HepG2 (cell line): ENCODE results near the gene PPP2R5B. TPM values are rescaled to one million over a fixed set of nuclear protein-coding genes. Genes with fewer than 3 reads are reported as not detected.
A peak's percentile ranks its signal among the peaks of the same experiment; 100 is the strongest.

Source experiments
- ATF7 ChIP-seq, 2 experiments: fragments of 450-650 bp in 1 of 2; sonication (generic) in 1 of 2; formaldehyde crosslinking in 1 of 2; IDR thresholded peaks; 2 replicates each; pipeline versions ENCODE4 v1.4.0 to v1.6.1; 2016 to 2020; ENCODE audit warnings: antibody characterized with exemption in 1 of 2, mild to moderate bottlenecking in 1 of 2, missing genetic modification reagents in 1 of 2
- CBX2 ChIP-seq, 2 experiments: fragments of 200-600 bp in 1 of 2; sonication (generic); formaldehyde crosslinking in 1 of 2; IDR thresholded peaks; 2 replicates each; pipeline versions ENCODE4 v1.7.0 to v1.8.1; 2018 to 2022; ENCODE audit warnings: low read depth in 2 of 2, low read length in 1 of 2, mild to moderate bottlenecking in 1 of 2, missing genetic modification reagents in 1 of 2
- CC2D1A ChIP-seq: sonication (generic); formaldehyde crosslinking; IDR thresholded peaks from 2 replicates; pipeline ENCODE4 v1.8.1; 2023; ENCODE audit warnings: mild to moderate bottlenecking, missing genetic modification reagents
- CENPT ChIP-seq: sonication (generic); formaldehyde crosslinking; IDR thresholded peaks from 2 replicates; pipeline ENCODE4 v1.8.0; 2022; ENCODE audit warnings: low read depth, mild to moderate bottlenecking, moderate library complexity, missing genetic modification reagents
- FOSL1 ChIP-seq: sonication (generic); formaldehyde crosslinking; IDR thresholded peaks from 2 replicates; pipeline ENCODE4 v1.9.0; 2021; ENCODE audit warnings: missing genetic modification reagents, borderline replicate concordance
- HCFC1 ChIP-seq: fragments of 150-350 bp; IDR thresholded peaks from 2 replicates; pipeline ENCODE4 v1.6.1; 2014; ENCODE audit warnings: low read depth, low read length
- HDAC2 ChIP-seq: sonication (generic); formaldehyde crosslinking; IDR thresholded peaks from 2 replicates; pipeline ENCODE4 v1.4.0; 2020; ENCODE audit warnings: missing genetic modification reagents
- HDAC6 ChIP-seq: fragments of 200-600 bp; sonication (generic); IDR thresholded peaks from 2 replicates; pipeline ENCODE4 v1.7.0; 2017; ENCODE audit warnings: mild to moderate bottlenecking, antibody characterized with exemption, low read length, low read depth
- IKZF1 ChIP-seq: fragments of 450-650 bp; IDR thresholded peaks from 2 replicates; pipeline ENCODE4 v1.7.1; 2016
- KDM6A ChIP-seq: IDR thresholded peaks from 2 replicates; pipeline ENCODE4 v1.6.1; 2016; ENCODE audit warnings: low read depth
- KLF13 ChIP-seq: sonication (generic); formaldehyde crosslinking; IDR thresholded peaks from 2 replicates; pipeline ENCODE4 v1.4.0; 2020; ENCODE audit warnings: mild to moderate bottlenecking, missing genetic modification reagents
- KLF6 ChIP-seq: IDR thresholded peaks from 2 replicates; pipeline ENCODE4 v1.8.0; 2016; ENCODE audit warnings: missing biosample characterization, missing genetic modification reagents
- PAF1 ChIP-seq: IDR thresholded peaks from 2 replicates; pipeline ENCODE4 v1.6.1; 2016; ENCODE audit warnings: missing genetic modification reagents, missing compliant biosample characterization
- POLR2A ChIP-seq, 2 experiments: IDR thresholded peaks; 2 replicates each; pipeline ENCODE4 v1.6.1; 2011; ENCODE audit warnings: low read depth in 2 of 2, low read length in 2 of 2, mild to moderate bottlenecking in 1 of 2, moderate library complexity in 1 of 2; ENCODE audit not compliant: insufficient read depth in 1 of 2
- RORA ChIP-seq: sonication (generic); formaldehyde crosslinking; IDR thresholded peaks from 2 replicates; pipeline ENCODE4 v1.5.0; 2020; ENCODE audit warnings: mild to moderate bottlenecking, missing genetic modification reagents, moderate library complexity
- SRSF1 ChIP-seq: fragments of 200-400 bp; formaldehyde crosslinking; optimal IDR thresholded peaks from 2 replicates; pipeline ENCODE3; 2017; ENCODE audit warnings: mild to moderate bottlenecking, low read depth, low read length, moderate library complexity
- TBX2 ChIP-seq: sonication (generic); formaldehyde crosslinking; IDR thresholded peaks from 2 replicates; pipeline ENCODE4 v1.5.0; 2020; ENCODE audit warnings: missing genetic modification reagents, mild to moderate bottlenecking, borderline replicate concordance
- ZFP36L2 ChIP-seq: sonication (generic); formaldehyde crosslinking; IDR thresholded peaks from 2 replicates; pipeline ENCODE4 v1.4.0; 2020; ENCODE audit warnings: missing genetic modification reagents
- ZFP90 ChIP-seq: sonication (generic); formaldehyde crosslinking; IDR thresholded peaks from 2 replicates; pipeline ENCODE4 v1.8.0; 2022; ENCODE audit warnings: missing genetic modification reagents, mild to moderate bottlenecking, inconsistent platforms, borderline replicate concordance
- ZKSCAN1 ChIP-seq: fragments of 150-350 bp; IDR thresholded peaks from 2 replicates; pipeline ENCODE4 v1.6.1; 2014; ENCODE audit warnings: low read length
- ZNF253 ChIP-seq: sonication (generic); formaldehyde crosslinking; IDR thresholded peaks from 2 replicates; pipeline ENCODE4 v1.8.0; 2022; ENCODE audit warnings: mild to moderate bottlenecking, missing genetic modification reagents, borderline replicate concordance
- ZNF282 ChIP-seq: fragments of 450-650 bp; IDR thresholded peaks from 2 replicates; pipeline ENCODE4 v1.6.1; 2018; ENCODE audit not compliant: partially characterized antibody
- ZNF7 ChIP-seq: IDR thresholded peaks from 2 replicates; pipeline ENCODE4 v1.6.1; 2016; ENCODE audit warnings: missing biosample characterization, missing genetic modification reagents
- polyA plus RNA-seq, 8 experiments: library from polyadenylated mRNA; depleted of rRNA in 3 of 8; stranded (reverse) in 7 of 8; unstranded in 1 of 8; fragments of >200 nt; fragmentation: Illumina TruSeq in 4 of 8; extraction: Trizol in 4 of 8; gene quantifications; 2 replicates each; pipeline versions ENCODE4 v1.2.1 to v1.2.3, GENCODE V29; 2011 to 2016; ENCODE audit warnings: low read depth in 4 of 8, missing spikeins in 1 of 8, mixed read lengths in 1 of 8; ENCODE audit not compliant: insufficient read depth in 1 of 8
- total RNA-seq, 5 experiments: library from RNA; depleted of rRNA; stranded (reverse); fragments of >200 nt; fragmentation: Illumina TruSeq; extraction: Trizol; gene quantifications; 2 replicates each; pipeline ENCODE4 v1.2.3, GENCODE V29; 2016; ENCODE audit warnings: low read depth in 1 of 5
- TF ChIP-seq, protein P1 (sequence below): sonication (generic); formaldehyde crosslinking; IDR thresholded peaks from 2 replicates; pipeline ENCODE4 v1.8.0; 2022; ENCODE audit warnings: mild to moderate bottlenecking, missing genetic modification reagents
- TF ChIP-seq, protein P2 (sequence below): sonication (generic); formaldehyde crosslinking; IDR thresholded peaks from 2 replicates; pipeline ENCODE4 v1.4.0; 2020; ENCODE audit warnings: missing genetic modification reagents
- TF ChIP-seq, protein P3 (sequence below): sonication (generic); formaldehyde crosslinking; IDR thresholded peaks from 2 replicates; pipeline ENCODE4 v1.4.0; 2020; ENCODE audit warnings: missing genetic modification reagents, mild to moderate bottlenecking, borderline replicate concordance
- TF ChIP-seq, protein P4 (sequence below): sonication (generic); formaldehyde crosslinking; IDR thresholded peaks from 2 replicates; pipeline ENCODE4 v1.4.0; 2020; ENCODE audit warnings: missing genetic modification reagents

Gene PPP2R5B
- total and polyA plus RNA-seq, 2 of the 13 experiments (the other 11 are each of a cell fraction or from before 2014, with no cell fraction given): 2.3 to 8.3 TPM

DNA sequence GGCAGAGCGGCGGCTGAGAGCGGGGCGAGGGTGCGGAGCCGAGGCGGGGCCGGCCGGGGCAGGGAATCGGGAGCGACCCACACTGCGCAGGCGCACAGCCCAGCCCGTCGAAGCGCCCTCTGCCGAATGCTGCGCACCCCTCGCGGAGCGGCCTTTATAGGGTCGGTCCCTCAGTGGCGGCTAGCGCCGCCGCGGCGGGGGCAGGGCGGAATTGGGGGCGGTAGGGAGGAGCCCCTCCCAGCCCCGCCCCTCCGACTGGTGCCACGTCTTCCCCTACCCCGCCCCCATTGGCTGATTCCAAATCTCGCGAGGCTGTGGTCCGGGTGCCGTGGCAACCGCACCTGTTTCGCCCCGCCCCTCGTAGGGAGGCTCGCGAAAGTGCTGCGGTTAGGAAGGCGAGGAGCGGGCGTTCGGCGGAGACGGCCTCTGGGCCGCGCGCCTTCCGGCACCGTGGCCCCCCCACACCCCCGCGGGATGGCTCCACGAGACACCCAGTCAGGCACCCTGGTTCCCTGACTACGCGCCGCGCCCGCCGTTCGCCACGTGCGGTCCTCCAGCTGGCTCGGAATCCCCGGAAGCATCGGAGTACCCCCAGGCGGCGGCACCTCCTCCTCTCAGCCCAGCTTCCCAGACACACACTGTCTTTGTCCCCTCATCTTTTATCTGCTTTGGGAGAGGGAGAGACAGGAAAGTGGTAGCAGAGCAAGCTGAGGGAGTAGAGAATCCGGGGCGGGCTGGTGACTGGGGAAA lies 45.8 kb upstream of the PPP2R5B start, which contains the start of gene EHD1 (continued):
- peak; percentile 94; the same call in 1 of the 2 replicates for TF ChIP-seq KLF6 (CRISPR knock-in tag)
- TF ChIP-seq HCFC1: no peak; the same call in 1 of the 2 replicates
- TF ChIP-seq, protein P1, sequence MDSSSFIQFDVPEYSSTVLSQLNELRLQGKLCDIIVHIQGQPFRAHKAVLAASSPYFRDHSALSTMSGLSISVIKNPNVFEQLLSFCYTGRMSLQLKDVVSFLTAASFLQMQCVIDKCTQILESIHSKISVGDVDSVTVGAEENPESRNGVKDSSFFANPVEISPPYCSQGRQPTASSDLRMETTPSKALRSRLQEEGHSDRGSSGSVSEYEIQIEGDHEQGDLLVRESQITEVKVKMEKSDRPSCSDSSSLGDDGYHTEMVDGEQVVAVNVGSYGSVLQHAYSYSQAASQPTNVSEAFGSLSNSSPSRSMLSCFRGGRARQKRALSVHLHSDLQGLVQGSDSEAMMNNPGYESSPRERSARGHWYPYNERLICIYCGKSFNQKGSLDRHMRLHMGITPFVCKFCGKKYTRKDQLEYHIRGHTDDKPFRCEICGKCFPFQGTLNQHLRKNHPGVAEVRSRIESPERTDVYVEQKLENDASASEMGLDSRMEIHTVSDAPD (CRISPR knock-in tag): peak; percentile 82
- TF ChIP-seq CENPT (CRISPR knock-in tag): no peak
- TF ChIP-seq, protein P2, sequence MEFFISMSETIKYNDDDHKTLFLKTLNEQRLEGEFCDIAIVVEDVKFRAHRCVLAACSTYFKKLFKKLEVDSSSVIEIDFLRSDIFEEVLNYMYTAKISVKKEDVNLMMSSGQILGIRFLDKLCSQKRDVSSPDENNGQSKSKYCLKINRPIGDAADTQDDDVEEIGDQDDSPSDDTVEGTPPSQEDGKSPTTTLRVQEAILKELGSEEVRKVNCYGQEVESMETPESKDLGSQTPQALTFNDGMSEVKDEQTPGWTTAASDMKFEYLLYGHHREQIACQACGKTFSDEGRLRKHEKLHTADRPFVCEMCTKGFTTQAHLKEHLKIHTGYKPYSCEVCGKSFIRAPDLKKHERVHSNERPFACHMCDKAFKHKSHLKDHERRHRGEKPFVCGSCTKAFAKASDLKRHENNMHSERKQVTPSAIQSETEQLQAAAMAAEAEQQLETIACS (CRISPR knock-in tag): peak; percentile 44
- no peak for TF ChIP-seq CC2D1A (CRISPR knock-in tag)
- TF ChIP-seq ZKSCAN1: no peak
- TF ChIP-seq, protein P3, sequence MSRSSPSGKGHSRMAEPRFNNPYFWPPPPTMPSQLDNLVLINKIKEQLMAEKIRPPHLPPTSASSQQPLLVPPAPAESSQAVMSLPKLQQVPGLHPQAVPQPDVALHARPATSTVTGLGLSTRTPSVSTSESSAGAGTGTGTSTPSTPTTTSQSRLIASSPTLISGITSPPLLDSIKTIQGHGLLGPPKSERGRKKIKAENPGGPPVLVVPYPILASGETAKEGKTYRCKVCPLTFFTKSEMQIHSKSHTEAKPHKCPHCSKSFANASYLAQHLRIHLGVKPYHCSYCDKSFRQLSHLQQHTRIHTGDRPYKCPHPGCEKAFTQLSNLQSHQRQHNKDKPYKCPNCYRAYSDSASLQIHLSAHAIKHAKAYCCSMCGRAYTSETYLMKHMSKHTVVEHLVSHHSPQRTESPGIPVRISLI (CRISPR knock-in tag): peak; percentile 25; the same call in 1 of the 2 replicates
- no peak for TF ChIP-seq PAF1 (CRISPR knock-in tag)
- no peak for TF ChIP-seq KDM6A (CRISPR knock-in tag)
- TF ChIP-seq, protein P4, sequence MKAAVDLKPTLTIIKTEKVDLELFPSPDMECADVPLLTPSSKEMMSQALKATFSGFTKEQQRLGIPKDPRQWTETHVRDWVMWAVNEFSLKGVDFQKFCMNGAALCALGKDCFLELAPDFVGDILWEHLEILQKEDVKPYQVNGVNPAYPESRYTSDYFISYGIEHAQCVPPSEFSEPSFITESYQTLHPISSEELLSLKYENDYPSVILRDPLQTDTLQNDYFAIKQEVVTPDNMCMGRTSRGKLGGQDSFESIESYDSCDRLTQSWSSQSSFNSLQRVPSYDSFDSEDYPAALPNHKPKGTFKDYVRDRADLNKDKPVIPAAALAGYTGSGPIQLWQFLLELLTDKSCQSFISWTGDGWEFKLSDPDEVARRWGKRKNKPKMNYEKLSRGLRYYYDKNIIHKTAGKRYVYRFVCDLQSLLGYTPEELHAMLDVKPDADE (CRISPR knock-in tag): no peak
- TF ChIP-seq ZNF282: no peak
- no peak for TF ChIP-seq KLF13
- TF ChIP-seq ZNF253 (CRISPR knock-in tag): no peak
- TF ChIP-seq ATF7 (IDR thresholded peaks at IDR 0.05): no peak
- TF ChIP-seq ATF7 (CRISPR knock-in tag; IDR thresholded peaks at IDR 0.05): no peak
- TF ChIP-seq TBX2: peak; percentile 56; the same call in 1 of the 2 replicates
- no peak for TF ChIP-seq HDAC6
- TF ChIP-seq HDAC2: peak; percentile 50
- TF ChIP-seq POLR2A (IDR thresholded peaks at IDR 0.05; ENCODE audit: insufficient read depth in 1 of 2, low read depth in 2 of 2, low read length in 2 of 2): peak in 1 of 2 experiments; percentile 99; a peak in 2 of 4 replicates
- TF ChIP-seq SRSF1: peak; percentile 60
- no peak for TF ChIP-seq FOSL1 (CRISPR knock-in tag)
- TF ChIP-seq RORA (CRISPR knock-in tag): no peak
- no peak for TF ChIP-seq CBX2 (IDR thresholded peaks at IDR 0.05; ENCODE audit: low read depth, low read length)
- TF ChIP-seq CBX2 (CRISPR knock-in tag; IDR thresholded peaks at IDR 0.05; ENCODE audit: low read depth): no peak
- TF ChIP-seq ZFP90 (CRISPR knock-in tag): peak; percentile 82
- no peak; the same call in 1 of the 2 replicates for TF ChIP-seq ZFP36L2 (CRISPR knock-in tag)
- no peak for TF ChIP-seq IKZF1
- no peak for TF ChIP-seq ZNF7
